ENCODE results near the gene KCTD7.

- TF ChIP-seq REST (IDR thresholded peaks at IDR 0.05) = no peak
- no peak for TF ChIP-seq CTCF (IDR thresholded peaks at IDR 0.05)
- no peak for TF ChIP-seq RAD21 (conservative IDR thresholded peaks at IDR 0.05 in 1 of 2, IDR thresholded peaks at IDR 0.05 in 1 of 2)
- no peak for TF ChIP-seq HOXB13 (CRISPR knock-in tag; IDR thresholded peaks at IDR 0.05; ENCODE audit: low read depth)
- no peak for TF ChIP-seq POLR2A (IDR thresholded peaks at IDR 0.05; ENCODE audit: low read length)
These were observed 42.4 kb downstream of the KCTD7 start for GRCh38 chr7:66671034-66671433.
